ENCODE results near the gene VPS35.

Gene VPS35

GRCh38 chr16:46728806-46729205, 39.8 kb upstream of the VPS35 start:
- no peaks in the 10 kb centered on the region for H3K36me3 ChIP-seq (ENCODE audit: control insufficient read depth, insufficient read depth, low read length)
- WGBS, 2 experiments, result 92 to 94% methylated on average over 14 of the region's 14 CpGs

DNA sequence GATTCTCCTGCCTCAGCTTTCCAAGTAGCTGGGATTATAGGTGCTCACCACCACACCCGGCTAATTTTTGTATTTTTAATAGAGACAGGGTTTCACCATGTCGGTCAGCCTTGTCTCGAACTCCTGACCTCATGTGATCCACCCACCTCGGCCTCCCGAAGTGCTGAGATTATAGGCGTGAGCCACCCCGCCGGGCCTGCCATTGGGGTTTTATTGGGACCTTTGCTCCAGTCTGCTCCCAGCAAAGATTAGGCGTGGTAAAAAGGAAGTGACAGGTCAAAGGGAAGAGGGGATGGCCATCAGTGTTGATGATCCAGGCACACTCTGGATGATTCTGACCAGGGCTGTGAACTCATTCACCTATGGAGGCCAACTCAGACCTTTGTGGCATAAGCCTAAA, 38.7 kb upstream of the VPS35 start:
- no peak overlapping the region for H3K27ac ChIP-seq (ENCODE audit: insufficient read depth, low read depth, low read length, poor library complexity, severe bottlenecking)
- 92 to 94% methylated on average over 9 of the region's 9 CpGs for WGBS, 2 experiments
- H3K4me3 ChIP-seq (ENCODE audit: insufficient read depth, low read depth, low read length), result no peak overlapping the region
- no peaks in the 10 kb centered on the region for H3K4me1 ChIP-seq (ENCODE audit: control insufficient read depth, insufficient read depth, low read length)
- H3K27me3 ChIP-seq (ENCODE audit: control insufficient read depth, insufficient read depth, low read length, poor library complexity, severe bottlenecking), result no peaks in the 10 kb centered on the region
- H3K36me3 ChIP-seq (ENCODE audit: control insufficient read depth, insufficient read depth, low read length), result no peaks in the 10 kb centered on the region
- no peaks in the 10 kb centered on the region for H3K9me3 ChIP-seq (ENCODE audit: control insufficient read depth, low read length)

More at GRCh38 chr16:46728806-46729205, 39.8 kb upstream of the VPS35 start:
- Histone ChIP-seq H3K27me3 (ENCODE audit: control insufficient read depth, insufficient read depth, low read length, poor library complexity, severe bottlenecking) (no peaks in the 10 kb centered on the region), H3K27ac (ENCODE audit: insufficient read depth, low read depth, low read length, poor library complexity, severe bottlenecking) (no peak overlapping the region), H3K4me3 (ENCODE audit: insufficient read depth, low read depth, low read length) (no peak overlapping the region), H3K4me1 (ENCODE audit: control insufficient read depth, insufficient read depth, low read length) (no peaks in the 10 kb centered on the region), H3K9me3 (ENCODE audit: control insufficient read depth, low read length) (no peaks in the 10 kb centered on the region)

GRCh38 chr16:46727184-46727583, 38.2 kb upstream of the VPS35 start:
- Histone ChIP-seq H3K27me3 (ENCODE audit: control insufficient read depth, insufficient read depth, low read length, poor library complexity, severe bottlenecking) (no peaks in the 10 kb centered on the region), H3K4me3 (ENCODE audit: insufficient read depth, low read depth, low read length) (no peak overlapping the region), H3K9me3 (ENCODE audit: control insufficient read depth, low read length) (no peaks in the 10 kb centered on the region), H3K4me1 (ENCODE audit: control insufficient read depth, insufficient read depth, low read length) (no peaks in the 10 kb centered on the region), H3K27ac (ENCODE audit: insufficient read depth, low read depth, low read length, poor library complexity, severe bottlenecking) (no peak overlapping the region), H3K36me3 (ENCODE audit: control insufficient read depth, insufficient read depth, low read length) (no peaks in the 10 kb centered on the region)
- WGBS, 2 experiments, result 94 to 95% methylated on average over 7 of the region's 7 CpGs

DNA sequence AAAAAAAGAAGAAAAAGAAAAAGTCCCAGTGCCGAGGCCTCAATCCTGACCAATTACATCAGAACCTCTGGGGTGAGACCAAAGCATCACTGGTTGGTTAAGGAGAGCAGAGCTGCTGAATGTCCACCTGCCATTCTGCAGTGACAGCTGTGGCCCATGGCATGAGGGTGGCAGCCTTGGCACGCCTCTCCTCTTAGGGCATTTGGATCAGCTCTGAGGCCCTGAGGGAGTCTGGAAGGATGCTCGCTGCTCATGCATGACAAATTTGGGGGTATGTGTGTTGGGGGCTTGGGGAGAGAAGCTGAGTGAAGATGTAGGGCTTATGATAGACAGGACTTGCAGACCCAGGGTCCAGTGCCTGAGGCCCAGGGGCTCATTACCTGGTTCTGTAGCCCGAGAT, 32.9 kb upstream of the VPS35 start:
- Histone ChIP-seq H3K27me3 (ENCODE audit: control insufficient read depth, insufficient read depth, low read length, poor library complexity, severe bottlenecking) (no peaks in the 10 kb centered on the region), H3K4me3 (ENCODE audit: insufficient read depth, low read depth, low read length) (no peak overlapping the region), H3K27ac (ENCODE audit: insufficient read depth, low read depth, low read length, poor library complexity, severe bottlenecking) (no peak overlapping the region), H3K4me1 (ENCODE audit: control insufficient read depth, insufficient read depth, low read length) (no peaks in the 10 kb centered on the region), H3K36me3 (ENCODE audit: control insufficient read depth, insufficient read depth, low read length) (no peaks in the 10 kb centered on the region), H3K9me3 (ENCODE audit: control insufficient read depth, low read length) (no peaks in the 10 kb centered on the region)
- WGBS, 2 experiments, result 94 to 97% methylated on average over 4 of the region's 4 CpGs

DNA sequence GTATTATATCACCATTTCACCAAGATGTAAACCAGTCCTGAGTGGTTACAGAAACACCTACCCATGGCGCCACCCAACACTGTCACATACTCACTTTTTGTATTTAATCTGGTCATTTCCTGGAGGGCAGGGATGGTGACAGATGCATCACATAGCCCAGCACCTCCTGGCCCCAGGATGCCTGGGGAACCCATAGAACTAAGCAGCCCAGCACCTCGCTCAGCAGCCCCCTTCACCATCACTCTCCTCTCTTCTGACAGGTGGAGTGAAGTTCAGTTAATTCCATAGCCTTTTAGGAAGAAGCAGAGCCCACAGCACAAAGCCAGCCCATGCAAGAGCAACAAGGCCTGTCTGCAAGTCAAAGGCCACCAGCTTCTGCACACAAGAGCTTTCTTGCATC, 31.6 kb upstream of the VPS35 start:
- H3K4me3 ChIP-seq (ENCODE audit: insufficient read depth, low read depth, low read length), result no peak overlapping the region
- H3K4me1 ChIP-seq (ENCODE audit: control insufficient read depth, insufficient read depth, low read length), result no peaks in the 10 kb centered on the region
- H3K27me3 ChIP-seq (ENCODE audit: control insufficient read depth, insufficient read depth, low read length, poor library complexity, severe bottlenecking), result no peaks in the 10 kb centered on the region
- no peak overlapping the region for H3K27ac ChIP-seq (ENCODE audit: insufficient read depth, low read depth, low read length, poor library complexity, severe bottlenecking)
- WGBS, 2 experiments, result 91 to 95% methylated on average over 2 of the region's 2 CpGs
- H3K9me3 ChIP-seq (ENCODE audit: control insufficient read depth, low read length), result no peaks in the 10 kb centered on the region
- H3K36me3 ChIP-seq (ENCODE audit: control insufficient read depth, insufficient read depth, low read length), result no peaks in the 10 kb centered on the region

GRCh38 chr16:46719528-46719927, 30.6 kb upstream of the VPS35 start:
- 91 to 98% methylated on average over 6 of the region's 6 CpGs for WGBS, 2 experiments
- no peaks in the 10 kb centered on the region for H3K27me3 ChIP-seq (ENCODE audit: control insufficient read depth, insufficient read depth, low read length, poor library complexity, severe bottlenecking)
- H3K4me1 ChIP-seq (ENCODE audit: control insufficient read depth, insufficient read depth, low read length), result no peaks in the 10 kb centered on the region
- H3K4me3 ChIP-seq (ENCODE audit: insufficient read depth, low read depth, low read length), result no peak overlapping the region
- H3K9me3 ChIP-seq (ENCODE audit: control insufficient read depth, low read length), result no peaks in the 10 kb centered on the region
- H3K36me3 ChIP-seq (ENCODE audit: control insufficient read depth, insufficient read depth, low read length), result no peaks in the 10 kb centered on the region
- H3K27ac ChIP-seq (ENCODE audit: insufficient read depth, low read depth, low read length, poor library complexity, severe bottlenecking), result no peak overlapping the region

- H3K4me3 ChIP-seq (ENCODE audit: insufficient read depth, low read depth, low read length), result no peak overlapping the region
- H3K9me3 ChIP-seq (ENCODE audit: control insufficient read depth, low read length), result no peaks in the 10 kb centered on the region
- H3K36me3 ChIP-seq (ENCODE audit: control insufficient read depth, insufficient read depth, low read length), result no peaks in the 10 kb centered on the region
- H3K27ac ChIP-seq (ENCODE audit: insufficient read depth, low read depth, low read length, poor library complexity, severe bottlenecking), result no peak overlapping the region
- no peaks in the 10 kb centered on the region for H3K27me3 ChIP-seq (ENCODE audit: control insufficient read depth, insufficient read depth, low read length, poor library complexity, severe bottlenecking)
- WGBS, 2 experiments, result 93 to 94% methylated on average over 8 of the region's 8 CpGs
- no peaks in the 10 kb centered on the region for H3K4me1 ChIP-seq (ENCODE audit: control insufficient read depth, insufficient read depth, low read length)
Measured at GRCh38 chr16:46718214-46718613, 29.2 kb upstream of the VPS35 start.

GRCh38 chr16:46717692-46718091, 28.7 kb upstream of the VPS35 start:
- Histone ChIP-seq H3K36me3 (ENCODE audit: control insufficient read depth, insufficient read depth, low read length) (no peaks in the 10 kb centered on the region), H3K4me3 (ENCODE audit: insufficient read depth, low read depth, low read length) (no peak overlapping the region), H3K27ac (ENCODE audit: insufficient read depth, low read depth, low read length, poor library complexity, severe bottlenecking) (no peak overlapping the region), H3K4me1 (ENCODE audit: control insufficient read depth, insufficient read depth, low read length) (no peaks in the 10 kb centered on the region), H3K9me3 (ENCODE audit: control insufficient read depth, low read length) (no peaks in the 10 kb centered on the region), H3K27me3 (ENCODE audit: control insufficient read depth, insufficient read depth, low read length, poor library complexity, severe bottlenecking) (no peaks in the 10 kb centered on the region)
- 93% methylated on average over 2 of the region's 2 CpGs for WGBS, 2 experiments

GRCh38 chr16:46715769-46716305, 26.9 kb upstream of the VPS35 start:
- WGBS, 2 experiments, result 74 to 78% methylated on average over 6 of the region's 6 CpGs
- H3K36me3 ChIP-seq (ENCODE audit: control insufficient read depth, insufficient read depth, low read length), result no peaks in the 10 kb centered on the region
- H3K4me1 ChIP-seq (ENCODE audit: control insufficient read depth, insufficient read depth, low read length), result no peaks in the 10 kb centered on the region
- no peaks in the 10 kb centered on the region for H3K9me3 ChIP-seq (ENCODE audit: control insufficient read depth, low read length)
- H3K27me3 ChIP-seq (ENCODE audit: control insufficient read depth, insufficient read depth, low read length, poor library complexity, severe bottlenecking), result no peaks in the 10 kb centered on the region
- no peak overlapping the region for H3K27ac ChIP-seq (ENCODE audit: insufficient read depth, low read depth, low read length, poor library complexity, severe bottlenecking)
- no peak overlapping the region for H3K4me3 ChIP-seq (ENCODE audit: insufficient read depth, low read depth, low read length)

- Histone ChIP-seq H3K36me3 (ENCODE audit: control insufficient read depth, insufficient read depth, low read length) (no peaks in the 10 kb centered on the region), H3K4me1 (ENCODE audit: control insufficient read depth, insufficient read depth, low read length) (no peaks in the 10 kb centered on the region), H3K4me3 (ENCODE audit: insufficient read depth, low read depth, low read length) (no peak overlapping the region), H3K9me3 (ENCODE audit: control insufficient read depth, low read length) (no peaks in the 10 kb centered on the region), H3K27ac (ENCODE audit: insufficient read depth, low read depth, low read length, poor library complexity, severe bottlenecking) (no peak overlapping the region), H3K27me3 (ENCODE audit: control insufficient read depth, insufficient read depth, low read length, poor library complexity, severe bottlenecking) (no peaks in the 10 kb centered on the region)
- WGBS, 2 experiments, result 91 to 96% methylated on average over 6 to 7 of the region's 7 CpGs
Measured at GRCh38 chr16:46714797-46715591, 26.0 kb upstream of the VPS35 start.

Data from ectodermal cell (in vitro differentiated cells).